ENCODE results near the gene SMKR1. TPM values are rescaled to one million over a fixed set of nuclear protein-coding genes. Genes with fewer than 3 reads are reported as not detected.

Gene SMKR1
- polyA plus RNA-seq (2013, experiment 1 of 2) = 0.65 TPM
- polyA plus RNA-seq (2013, experiment 2 of 2) = 0.32 TPM

GRCh38 chr7:129501760-129502707 is at the start of gene SMKR1:
SMKR1 (plus strand) TSS chr7:129502531; CDS start chr7:129502825, 294 bp downstream.
- Histone ChIP-seq H3K9me3 (ENCODE audit: insufficient read depth, low read depth, low read length) (no peaks in the 10 kb centered on the region), H3K27ac (ENCODE audit: low read depth, low read length) (no peak within 1 kb of the TSS), H3K4me1 (ENCODE audit: insufficient read depth, low read length) (no peaks in the 10 kb centered on the region), H3K36me3 (ENCODE audit: insufficient read depth, low read length) (no peaks in the 10 kb centered on the region), H3K9ac (ENCODE audit: low read depth, low read length) (no peak within 1 kb of the TSS), H3K4me3 (ENCODE audit: low read length) (peak within 1 kb of the TSS; percentile 56), H3K27me3 (ENCODE audit: insufficient read depth, low read length) (peaks cover 36% of the 10 kb centered on the region)
- 3% methylated on average over 89 of the region's 89 CpGs for WGBS

GRCh38 chr7:129452589-129453231 is 49.6 kb upstream of the SMKR1 start:
- peaks cover 51% of the 10 kb centered on the region for H3K36me3 ChIP-seq (ENCODE audit: insufficient read depth, low read length)
- H3K27ac ChIP-seq (ENCODE audit: low read depth, low read length) = no peak overlapping the region
- H3K4me3 ChIP-seq (ENCODE audit: low read length) = no peak overlapping the region
- no peak overlapping the region for H3K9ac ChIP-seq (ENCODE audit: low read depth, low read length)
- H3K27me3 ChIP-seq (ENCODE audit: insufficient read depth, low read length) = no peaks in the 10 kb centered on the region
- H3K4me1 ChIP-seq (ENCODE audit: insufficient read depth, low read length) = no peaks in the 10 kb centered on the region
- H3K9me3 ChIP-seq (ENCODE audit: insufficient read depth, low read depth, low read length) = no peaks in the 10 kb centered on the region
- 88% methylated on average over 2 of the region's 2 CpGs for WGBS

- no peak overlapping the region for H3K4me3 ChIP-seq (ENCODE audit: low read length)
- H3K9me3 ChIP-seq (ENCODE audit: insufficient read depth, low read depth, low read length) = no peaks in the 10 kb centered on the region
- 0 out of 2 replicates have a peak overlapping the region, but pooled peaks have one; percentile 10 for H3K27ac ChIP-seq (ENCODE audit: low read depth, low read length)
- H3K36me3 ChIP-seq (ENCODE audit: insufficient read depth, low read length) = peaks cover 57% of the 10 kb centered on the region
- no peak overlapping the region for H3K9ac ChIP-seq (ENCODE audit: low read depth, low read length)
- H3K27me3 ChIP-seq (ENCODE audit: insufficient read depth, low read length) = no peaks in the 10 kb centered on the region
- 63% methylated on average over 1 of the region's 1 CpG for WGBS
- no peaks in the 10 kb centered on the region for H3K4me1 ChIP-seq (ENCODE audit: insufficient read depth, low read length)
Observed at GRCh38 chr7:129453510-129454248, 48.7 kb upstream of the SMKR1 start.

GRCh38 chr7:129454249-129454551 is 48.1 kb upstream of the SMKR1 start:
- no peaks in the 10 kb centered on the region for H3K27me3 ChIP-seq (ENCODE audit: insufficient read depth, low read length)
- peaks cover 62% of the 10 kb centered on the region for H3K36me3 ChIP-seq (ENCODE audit: insufficient read depth, low read length)
- H3K27ac ChIP-seq (ENCODE audit: low read depth, low read length) = no peak overlapping the region
- H3K9me3 ChIP-seq (ENCODE audit: insufficient read depth, low read depth, low read length) = no peaks in the 10 kb centered on the region
- H3K4me3 ChIP-seq (ENCODE audit: low read length) = no peak overlapping the region
- 62% methylated on average over 4 of the region's 4 CpGs for WGBS
- no peaks in the 10 kb centered on the region for H3K4me1 ChIP-seq (ENCODE audit: insufficient read depth, low read length)
- no peak overlapping the region for H3K9ac ChIP-seq (ENCODE audit: low read depth, low read length)

GRCh38 chr7:129456421-129456820 is 45.9 kb upstream of the SMKR1 start:
- Histone ChIP-seq H3K27me3 (ENCODE audit: insufficient read depth, low read length) (no peaks in the 10 kb centered on the region), H3K27ac (ENCODE audit: low read depth, low read length) (no peak overlapping the region), H3K4me1 (ENCODE audit: insufficient read depth, low read length) (no peaks in the 10 kb centered on the region), H3K36me3 (ENCODE audit: insufficient read depth, low read length) (peaks cover 78% of the 10 kb centered on the region), H3K4me3 (ENCODE audit: low read length) (no peak overlapping the region), H3K9ac (ENCODE audit: low read depth, low read length) (no peak overlapping the region), H3K9me3 (ENCODE audit: insufficient read depth, low read depth, low read length) (no peaks in the 10 kb centered on the region)
- 97% methylated on average over 10 of the region's 10 CpGs for WGBS

GRCh38 chr7:129457101-129457500 is 45.2 kb upstream of the SMKR1 start:
- no peak overlapping the region for H3K27ac ChIP-seq (ENCODE audit: low read depth, low read length)
- peaks cover 81% of the 10 kb centered on the region for H3K36me3 ChIP-seq (ENCODE audit: insufficient read depth, low read length)
- no peak overlapping the region for H3K9ac ChIP-seq (ENCODE audit: low read depth, low read length)
- H3K4me1 ChIP-seq (ENCODE audit: insufficient read depth, low read length) = no peaks in the 10 kb centered on the region
- no peak overlapping the region for H3K4me3 ChIP-seq (ENCODE audit: low read length)
- no peaks in the 10 kb centered on the region for H3K9me3 ChIP-seq (ENCODE audit: insufficient read depth, low read depth, low read length)
- WGBS = 88% methylated on average over 3 of the region's 3 CpGs
- no peaks in the 10 kb centered on the region for H3K27me3 ChIP-seq (ENCODE audit: insufficient read depth, low read length)

GRCh38 chr7:129458171-129458570 is 44.2 kb upstream of the SMKR1 start:
- 94% methylated on average over 5 of the region's 5 CpGs for WGBS
- no peak overlapping the region for H3K27ac ChIP-seq (ENCODE audit: low read depth, low read length)
- no peak overlapping the region for H3K9ac ChIP-seq (ENCODE audit: low read depth, low read length)
- no peaks in the 10 kb centered on the region for H3K4me1 ChIP-seq (ENCODE audit: insufficient read depth, low read length)
- no peaks in the 10 kb centered on the region for H3K9me3 ChIP-seq (ENCODE audit: insufficient read depth, low read depth, low read length)
- peaks cover 86% of the 10 kb centered on the region for H3K36me3 ChIP-seq (ENCODE audit: insufficient read depth, low read length)
- no peak overlapping the region for H3K4me3 ChIP-seq (ENCODE audit: low read length)
- H3K27me3 ChIP-seq (ENCODE audit: insufficient read depth, low read length) = no peaks in the 10 kb centered on the region

GRCh38 chr7:129461809-129462208 is 40.5 kb upstream of the SMKR1 start:
- Histone ChIP-seq H3K4me1 (ENCODE audit: insufficient read depth, low read length) (no peaks in the 10 kb centered on the region), H3K27ac (ENCODE audit: low read depth, low read length) (no peak overlapping the region), H3K27me3 (ENCODE audit: insufficient read depth, low read length) (no peaks in the 10 kb centered on the region), H3K36me3 (ENCODE audit: insufficient read depth, low read length) (peaks cover 88% of the 10 kb centered on the region), H3K9ac (ENCODE audit: low read depth, low read length) (no peak overlapping the region), H3K4me3 (ENCODE audit: low read length) (no peak overlapping the region), H3K9me3 (ENCODE audit: insufficient read depth, low read depth, low read length) (no peaks in the 10 kb centered on the region)
- 94% methylated on average over 2 of the region's 2 CpGs for WGBS

GRCh38 chr7:129462420-129462819 is 39.9 kb upstream of the SMKR1 start:
- Histone ChIP-seq H3K36me3 (ENCODE audit: insufficient read depth, low read length) (peaks cover 83% of the 10 kb centered on the region), H3K27me3 (ENCODE audit: insufficient read depth, low read length) (no peaks in the 10 kb centered on the region), H3K9me3 (ENCODE audit: insufficient read depth, low read depth, low read length) (no peaks in the 10 kb centered on the region), H3K9ac (ENCODE audit: low read depth, low read length) (no peak overlapping the region), H3K4me3 (ENCODE audit: low read length) (no peak overlapping the region), H3K4me1 (ENCODE audit: insufficient read depth, low read length) (no peaks in the 10 kb centered on the region), H3K27ac (ENCODE audit: low read depth, low read length) (no peak overlapping the region)
- WGBS = 76% methylated on average over 1 of the region's 1 CpG

GRCh38 chr7:129464194-129464593 is 38.1 kb upstream of the SMKR1 start:
- 91% methylated on average over 4 of the region's 4 CpGs for WGBS
- Histone ChIP-seq H3K4me3 (ENCODE audit: low read length) (no peak overlapping the region), H3K27ac (ENCODE audit: low read depth, low read length) (no peak overlapping the region), H3K27me3 (ENCODE audit: insufficient read depth, low read length) (no peaks in the 10 kb centered on the region), H3K36me3 (ENCODE audit: insufficient read depth, low read length) (peaks cover 69% of the 10 kb centered on the region), H3K9ac (ENCODE audit: low read depth, low read length) (no peak overlapping the region), H3K9me3 (ENCODE audit: insufficient read depth, low read depth, low read length) (no peaks in the 10 kb centered on the region), H3K4me1 (ENCODE audit: insufficient read depth, low read length) (no peaks in the 10 kb centered on the region)

GRCh38 chr7:129465080-129465479 is 37.3 kb upstream of the SMKR1 start:
- Histone ChIP-seq H3K36me3 (ENCODE audit: insufficient read depth, low read length) (peaks cover 60% of the 10 kb centered on the region), H3K27ac (ENCODE audit: low read depth, low read length) (no peak overlapping the region), H3K9me3 (ENCODE audit: insufficient read depth, low read depth, low read length) (no peaks in the 10 kb centered on the region), H3K4me3 (ENCODE audit: low read length) (no peak overlapping the region), H3K9ac (ENCODE audit: low read depth, low read length) (no peak overlapping the region), H3K27me3 (ENCODE audit: insufficient read depth, low read length) (no peaks in the 10 kb centered on the region), H3K4me1 (ENCODE audit: insufficient read depth, low read length) (peaks cover 6% of the 10 kb centered on the region)
- 90% methylated on average over 2 of the region's 2 CpGs for WGBS

Data from HUES64 (cell line).